RWPE1 (cell line): ENCODE measurements around the gene CACHD1.

Experiments
- CTCF ChIA-PET: fragments of 350-600 bp; sonication (Branson Sonifier 250); formaldehyde crosslinking; extraction: SDS; loops from one replicate; lab custom pipeline; 2021; lab: Yijun Ruan, JAX
- POLR2A ChIA-PET: fragments of 400-600 bp; formaldehyde crosslinking; extraction: SDS; loops from one replicate; lab custom pipeline; 2020; ENCODE audit warnings: antibody characterized with exemption; ENCODE audit not compliant: low non-redundant PET; lab: Yijun Ruan, JAX
- DNase-seq: peaks from one replicate; pipeline ENCODE4 v3.0.0; 2012; ENCODE audit warnings: low spot score
- H3K27ac ChIP-seq: fragments of 450-650 bp; 2 replicates; pipeline ENCODE4 v1.5.1; 2017
- CTCF ChIP-seq: fragments of 450-650 bp; conservative IDR thresholded peaks from 2 replicates; pipeline ENCODE4 v1.5.1; 2017; ENCODE audit warnings: low read depth, mild to moderate bottlenecking

Gene CACHD1

GRCh38 chr1:64470665-64471217 lies 812 bp downstream of the CACHD1 start:
- TF ChIP-seq CTCF: no peak
- POLR2A ChIA-PET: no interaction called here
- CTCF ChIA-PET: interaction anchor here (1.0 kb wide), 1 partner anchor 9 kb away, joined by 3 read pairs; no protein-coding TSS in a partner anchor
- peak overlapping the region; percentile 56 for H3K27ac ChIP-seq
- DNase-seq: peak; percentile 21

- no peak overlapping the region for H3K27ac ChIP-seq
- no peak for TF ChIP-seq CTCF
- no peak for DNase-seq
- POLR2A ChIA-PET: no interaction called here
- CTCF ChIA-PET: interaction anchor here (1.0 kb wide), 1 partner anchor 10 kb away, joined by 3 read pairs; no protein-coding TSS in a partner anchor
Measured at GRCh38 chr1:64471218-64472039, 1.5 kb downstream of the CACHD1 start.

GRCh38 chr1:64472040-64472376 lies 2.1 kb downstream of the CACHD1 start:
- no peak for DNase-seq
- CTCF ChIA-PET: no interaction called here

GRCh38 chr1:64472805-64473204 lies 2.9 kb downstream of the CACHD1 start:
- no peak for DNase-seq
- TF ChIP-seq CTCF: no peak
- no peak overlapping the region for H3K27ac ChIP-seq
- ChIA-PET CTCF (no interaction called here), POLR2A (no interaction called here)

More at GRCh38 chr1:64472040-64472376, 2.1 kb downstream of the CACHD1 start:
- TF ChIP-seq CTCF: no peak
- POLR2A ChIA-PET: no interaction called here
- no peak overlapping the region for H3K27ac ChIP-seq

GRCh38 chr1:64473367-64473766 lies 3.4 kb downstream of the CACHD1 start:
- CTCF ChIA-PET: no interaction called here
- POLR2A ChIA-PET: no interaction called here
- no peak overlapping the region for H3K27ac ChIP-seq
- no peak for TF ChIP-seq CTCF
- DNase-seq: no peak

GRCh38 chr1:64474133-64474532 lies 4.2 kb downstream of the CACHD1 start:
- H3K27ac ChIP-seq: no peak overlapping the region
- no peak for TF ChIP-seq CTCF
- no peak for DNase-seq
- POLR2A ChIA-PET: no interaction called here
- CTCF ChIA-PET: interaction anchor here (0.7 kb wide), 1 partner anchor 1557 kb away, joined by 3 read pairs; no protein-coding TSS in a partner anchor
